Fibroblast of skin of scalp (primary cell): ENCODE results near the gene TRIM69.
"Not testable (repeated sequence)": the region's sequence is repeated elsewhere in the genome, so short reads cannot be mapped to it uniquely, and the experiment has no call there.

ENCODE experiments used
- DNase-seq: peaks from one replicate; pipeline ENCODE4 v3.0.0-alpha.2; 2013

The TRIM69 gene

DNA sequence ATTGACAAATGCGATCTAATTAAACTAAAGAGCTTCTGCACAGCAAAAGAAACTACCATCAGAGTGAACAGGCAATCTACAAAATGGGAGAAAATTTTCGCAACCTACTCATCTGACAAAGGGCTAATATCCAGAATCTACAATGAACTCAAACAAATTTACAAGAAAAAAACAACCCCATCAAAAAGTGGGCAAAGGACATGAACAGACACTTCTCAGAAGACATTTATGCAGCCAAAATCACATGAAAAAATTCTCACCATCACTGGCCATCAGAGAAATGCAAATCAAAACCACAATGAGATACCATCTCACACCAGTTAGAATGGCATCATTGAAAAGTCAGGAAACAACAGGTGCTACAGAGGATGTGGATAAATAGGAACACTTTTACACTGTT is 7.1 kb downstream of the TRIM69 start:
- not testable (repeated sequence) for DNase-seq

DNA sequence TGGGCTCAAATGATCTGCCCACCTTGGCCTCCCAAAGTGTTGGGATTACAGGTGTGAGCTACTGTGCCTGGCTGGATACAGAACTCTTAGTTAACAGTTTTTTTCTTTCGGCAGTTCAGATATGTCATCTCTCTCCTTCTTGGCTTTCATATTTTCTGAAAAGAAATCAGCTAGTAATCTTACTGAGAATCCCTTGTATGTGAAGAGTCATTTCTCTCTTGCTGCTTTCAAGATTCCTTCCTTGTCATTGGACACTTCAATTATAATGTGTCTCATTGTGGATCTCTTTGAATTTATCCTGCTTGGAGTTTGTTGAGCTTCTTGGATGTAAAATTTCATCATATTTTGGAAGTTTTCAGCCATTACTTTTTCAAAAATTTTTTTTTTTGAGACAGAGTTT is 17.0 kb downstream of the TRIM69 start:
- DNase-seq: no peak

DNA sequence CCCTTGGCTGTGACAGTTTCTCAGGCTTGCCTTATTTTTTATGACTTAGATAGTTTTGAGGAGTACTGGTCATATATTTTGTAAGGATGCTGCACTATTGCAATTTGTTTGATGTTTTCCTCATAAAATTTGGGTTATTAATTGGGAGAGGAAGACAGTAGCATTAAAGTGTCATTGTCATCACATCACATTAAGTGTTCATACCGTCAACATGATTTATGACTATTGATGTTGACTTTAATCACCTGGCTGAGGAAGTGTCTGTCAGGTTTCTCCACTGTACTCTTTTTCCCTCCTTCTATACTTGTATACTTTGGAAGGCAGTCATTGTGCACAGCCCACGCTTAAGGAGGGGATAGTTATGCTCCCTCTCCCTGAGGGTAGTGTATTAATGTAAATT is 26.9 kb downstream of the TRIM69 start:
- no peak for DNase-seq

DNA sequence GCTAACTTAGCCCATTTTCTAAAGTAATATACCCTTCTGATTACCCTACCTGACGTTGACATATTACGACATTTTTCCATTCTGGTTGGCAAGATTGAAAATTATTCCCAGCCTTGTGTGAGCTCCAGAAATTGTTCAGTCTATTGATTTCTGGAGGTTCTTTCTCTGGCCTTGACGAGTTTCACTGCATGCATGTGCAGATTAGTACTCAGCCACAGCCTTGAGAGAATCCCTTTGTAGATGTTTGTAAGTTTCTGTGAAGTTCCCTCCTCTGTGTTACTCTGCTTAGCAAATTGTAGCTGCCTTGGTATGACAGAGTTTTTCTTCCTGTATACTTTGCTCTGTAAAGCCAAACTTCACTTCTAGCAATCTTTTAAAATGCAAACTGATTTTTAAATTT is 27.5 kb downstream of the TRIM69 start:
- no peak for DNase-seq

DNA sequence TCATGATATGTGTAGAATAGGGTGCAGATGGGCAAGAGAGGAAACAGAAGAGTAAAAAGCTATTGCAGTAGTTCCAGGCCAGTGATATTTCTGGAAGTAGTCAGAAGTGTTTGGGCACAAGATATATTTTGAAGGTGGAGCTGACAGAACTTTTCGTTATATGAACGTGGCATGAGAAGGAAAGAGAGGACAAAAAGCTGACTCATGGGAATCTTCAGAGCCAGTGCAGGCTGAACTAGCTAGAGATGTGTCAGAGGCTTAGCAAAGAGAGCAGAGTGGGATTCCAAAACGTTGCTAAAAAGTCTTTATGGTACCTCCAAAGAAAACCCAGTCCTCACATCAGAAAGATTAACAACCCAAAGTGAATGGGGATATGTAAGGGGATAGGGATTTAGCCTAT is 28.7 kb downstream of the TRIM69 start:
- DNase-seq: no peak

DNA sequence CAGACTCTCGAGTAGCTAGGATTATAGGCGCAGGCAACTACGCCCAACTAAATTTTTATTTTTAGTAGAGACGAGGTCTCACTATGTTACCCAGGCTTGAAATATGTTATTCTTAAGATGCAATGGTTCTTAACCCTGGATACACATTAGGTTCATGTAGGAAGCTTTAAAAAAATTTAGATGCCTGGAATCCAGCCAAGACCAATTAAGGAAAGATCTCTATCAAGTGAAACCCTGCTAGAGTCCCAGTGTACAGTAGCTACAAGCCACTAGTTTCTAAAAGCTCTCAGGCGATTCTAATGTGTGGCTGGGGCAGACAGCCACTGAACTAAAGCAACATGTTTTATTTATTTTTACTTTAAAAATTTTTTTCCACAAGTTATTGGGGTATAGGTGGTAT is 33.2 kb downstream of the TRIM69 start:
- no peak for DNase-seq

DNA sequence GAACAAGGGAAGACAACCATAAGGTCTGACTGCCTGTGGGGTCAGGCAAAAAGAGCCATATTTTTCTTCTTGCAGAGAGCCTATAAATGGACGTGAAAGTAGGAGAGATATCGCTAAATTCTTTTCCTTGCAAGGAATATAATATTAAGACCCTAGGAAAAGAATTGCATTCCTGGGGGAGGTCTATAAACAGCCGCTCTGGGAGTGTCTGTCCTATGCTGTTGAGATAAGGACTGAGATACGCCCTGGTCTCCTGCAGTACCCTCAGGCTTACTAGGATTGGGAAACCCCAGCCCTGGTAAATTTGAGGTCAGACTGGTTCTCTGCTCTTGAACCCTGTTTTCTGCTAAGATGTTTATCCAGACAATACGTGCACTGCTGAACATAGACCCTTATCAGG is 34.4 kb downstream of the TRIM69 start:
- not testable (repeated sequence) for DNase-seq

DNA sequence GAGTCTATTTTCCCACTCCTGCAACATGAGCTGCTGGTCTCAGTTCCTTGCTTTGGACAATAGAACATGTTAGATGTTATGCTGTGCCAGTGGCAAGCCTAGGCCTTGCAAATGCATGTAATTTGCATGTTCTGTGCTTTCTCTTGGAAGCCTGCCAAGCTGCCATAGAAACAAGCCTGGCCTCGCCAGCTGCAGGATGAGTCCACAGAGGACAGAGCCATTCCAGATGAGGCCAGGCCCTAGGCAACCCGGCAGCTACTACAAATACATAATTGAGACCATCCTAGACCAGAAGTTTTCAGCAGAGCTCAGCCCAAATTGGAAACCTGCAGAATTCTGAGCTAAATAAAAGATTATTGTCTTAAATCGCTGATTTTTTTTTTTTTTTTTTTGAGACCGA is 39.6 kb downstream of the TRIM69 start:
- DNase-seq: peak; percentile 6

DNA sequence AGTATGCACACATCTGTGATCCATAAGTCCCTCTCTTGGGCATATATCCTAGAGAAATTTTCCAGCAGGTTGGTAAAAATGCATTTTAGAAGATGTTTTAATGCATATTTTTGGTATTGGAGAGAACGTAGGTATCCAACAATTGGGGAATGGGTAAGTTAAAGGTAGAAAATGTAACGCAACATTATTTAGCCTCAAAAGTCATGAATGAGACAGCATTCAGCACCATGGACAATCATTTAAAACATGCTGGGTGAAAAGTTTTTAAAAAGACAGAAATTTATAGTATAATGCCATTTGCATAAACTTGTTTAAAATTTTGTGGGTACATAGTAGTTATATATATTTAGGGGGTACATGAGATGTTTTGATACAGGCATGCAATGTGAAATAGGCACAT is 43.4 kb downstream of the TRIM69 start:
- DNase-seq: no peak

DNA sequence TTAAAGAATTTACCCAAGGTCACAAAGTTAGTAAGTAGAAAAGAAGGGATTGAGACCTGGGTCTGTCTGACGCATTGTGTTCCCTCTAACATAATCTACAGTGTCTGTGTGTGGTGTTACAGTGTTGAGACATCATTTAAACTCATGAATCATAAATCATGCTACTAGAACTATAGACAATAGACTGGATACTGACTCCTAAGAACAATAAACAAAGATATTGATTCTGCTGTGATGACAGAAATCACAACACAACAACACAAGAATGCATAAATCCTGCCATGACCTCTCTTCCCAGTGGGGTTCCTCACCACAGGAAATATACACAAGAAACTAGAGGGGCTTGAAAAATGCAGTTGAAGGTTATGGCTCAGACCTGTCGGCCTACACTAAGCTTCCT is 44.3 kb downstream of the TRIM69 start:
- no peak for DNase-seq

DNA sequence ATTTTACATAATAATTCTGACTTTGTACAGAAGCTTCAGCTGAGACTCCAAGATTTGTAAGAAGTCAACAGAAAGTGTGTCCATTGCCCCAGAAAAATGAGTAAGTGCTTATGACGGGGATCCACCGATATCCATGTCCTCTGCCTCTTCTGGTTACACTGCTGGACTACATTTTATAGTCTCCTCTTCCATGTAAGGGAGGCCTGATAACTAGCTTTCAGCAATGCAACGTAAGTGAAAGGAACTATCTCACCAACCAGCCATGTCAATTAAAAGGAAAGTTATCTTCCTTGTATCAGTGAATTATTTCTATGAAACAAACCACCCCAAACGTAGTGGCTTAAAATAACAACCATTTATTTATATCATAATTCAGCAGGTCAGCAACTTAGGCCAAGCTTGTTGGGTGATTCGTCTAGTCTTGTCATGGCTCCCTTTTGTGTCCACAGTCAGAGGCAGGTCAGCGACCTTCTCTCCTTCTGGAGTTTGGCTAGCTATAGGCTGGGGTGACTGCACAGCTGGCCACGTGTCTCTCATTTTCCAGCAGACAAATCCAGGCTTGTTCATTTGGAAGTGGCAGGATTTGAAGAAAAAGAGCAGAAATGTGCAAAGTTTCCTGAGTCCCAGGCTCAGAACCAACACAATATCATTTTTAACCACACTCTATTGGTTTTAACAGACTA is 44.9 kb downstream of the TRIM69 start:
- DNase-seq: no peak

DNA sequence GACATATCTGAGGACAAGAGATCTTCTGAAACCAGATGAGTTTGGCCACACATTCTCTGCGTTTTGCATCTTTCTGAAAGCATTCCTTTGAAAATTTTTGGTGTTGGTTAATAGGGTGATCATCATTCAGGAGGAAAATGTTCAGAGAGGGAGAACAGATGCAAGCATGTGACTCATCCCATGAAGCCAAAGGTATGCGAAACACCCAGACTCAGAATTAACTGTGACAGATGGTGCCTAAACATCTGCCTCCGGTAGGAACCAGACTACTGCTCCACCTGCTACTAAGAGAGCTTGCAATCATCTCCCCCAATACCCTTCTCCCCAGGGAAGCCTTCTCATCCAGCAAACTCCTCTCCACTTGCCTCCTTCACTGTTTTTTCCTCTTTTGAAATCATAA is 46.2 kb downstream of the TRIM69 start:
- peak; percentile 8 for DNase-seq

DNA sequence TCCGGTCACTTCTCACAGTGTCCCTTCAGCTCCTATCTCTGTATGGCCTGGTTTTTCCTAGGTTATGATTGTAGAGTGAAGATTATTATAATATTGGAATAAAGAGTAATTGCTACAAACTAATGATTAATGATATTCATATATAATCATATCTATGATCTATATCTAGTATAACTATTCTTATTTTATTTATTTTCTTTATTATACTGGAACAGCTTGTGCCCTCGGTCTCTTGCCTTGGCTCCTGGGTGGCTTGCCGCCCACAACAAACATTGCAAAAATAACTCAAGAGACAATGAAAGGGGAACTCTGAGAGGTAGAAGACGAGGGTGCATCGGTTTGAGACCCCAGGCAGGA is 48.6 kb downstream of the TRIM69 start:
- not testable (repeated sequence) for DNase-seq

DNA sequence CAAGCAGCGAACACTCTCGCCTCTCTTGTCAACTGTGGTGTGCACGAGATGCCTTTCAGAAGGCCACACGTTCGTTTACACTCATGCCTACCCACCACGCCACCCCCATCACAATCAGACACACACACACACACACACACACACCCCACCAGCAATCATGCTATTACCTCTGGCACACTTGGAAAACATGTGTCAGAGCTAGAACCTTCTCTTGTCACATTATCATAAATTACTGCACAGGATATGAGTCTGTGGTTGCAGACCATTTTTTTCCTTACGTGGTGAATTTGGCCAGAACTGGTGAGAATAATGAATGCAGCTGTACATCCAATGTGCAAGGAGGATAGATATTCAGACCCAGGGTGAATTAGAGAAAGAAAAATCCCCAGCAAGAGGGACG is 52.4 kb downstream of the TRIM69 start:
- no peak for DNase-seq

DNA sequence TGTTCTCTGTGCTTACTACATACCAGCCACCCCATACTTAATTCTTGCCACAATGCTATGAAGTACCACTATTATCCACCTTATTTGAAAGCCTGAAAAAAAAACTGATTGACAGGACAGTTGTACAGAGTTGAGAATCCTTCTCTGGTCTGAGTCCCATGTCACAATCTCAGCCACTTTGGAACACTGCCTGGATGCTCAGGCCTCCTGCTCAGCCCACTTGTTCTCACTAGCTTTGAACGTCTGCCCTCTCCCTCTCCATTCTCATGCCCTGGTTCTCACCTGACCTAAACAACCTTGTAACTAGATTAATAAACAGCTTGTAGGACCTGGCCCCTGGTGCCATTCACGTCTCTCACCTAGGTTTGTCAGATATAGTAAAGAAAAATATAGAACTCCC is 53.9 kb downstream of the TRIM69 start:
- no peak for DNase-seq

DNA sequence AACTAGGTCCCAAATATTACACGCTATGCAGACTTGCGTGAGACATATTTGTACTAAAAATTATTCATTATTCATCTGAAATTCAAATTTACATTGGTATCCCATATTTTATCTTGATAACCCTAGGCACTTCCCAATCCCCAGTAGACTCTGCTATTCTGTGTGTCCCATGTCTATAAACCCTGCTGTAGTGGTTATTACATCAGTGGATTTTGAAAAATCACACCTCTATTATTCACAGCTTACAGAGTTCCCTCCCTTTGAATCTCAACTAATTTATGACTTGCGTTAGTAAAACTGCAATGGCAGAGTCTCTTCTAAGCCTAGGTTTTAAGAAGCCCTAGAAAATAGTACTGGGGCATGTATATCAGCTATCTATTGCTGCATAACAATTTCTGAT is 54.3 kb downstream of the TRIM69 start:
- DNase-seq: no peak

DNA sequence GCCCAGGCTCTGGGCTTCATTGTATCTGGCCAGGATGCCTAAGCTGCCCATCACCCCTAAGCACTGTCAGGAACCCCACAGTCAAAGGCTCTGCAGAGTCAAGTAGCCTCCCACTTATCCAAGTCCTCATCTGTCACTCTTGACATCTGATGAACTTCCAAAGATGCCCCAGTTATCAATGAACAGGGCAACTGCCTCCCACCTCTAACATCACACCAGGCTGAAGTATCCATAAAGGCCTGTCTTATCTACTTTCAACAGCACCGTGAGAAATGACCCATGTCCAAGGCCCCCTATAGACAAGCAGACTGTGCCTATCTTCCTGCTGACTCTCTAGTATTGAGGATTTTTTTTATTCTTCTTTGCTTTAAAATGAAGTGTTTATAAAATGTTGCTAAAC is 56.4 kb downstream of the TRIM69 start:
- no peak for DNase-seq

DNA sequence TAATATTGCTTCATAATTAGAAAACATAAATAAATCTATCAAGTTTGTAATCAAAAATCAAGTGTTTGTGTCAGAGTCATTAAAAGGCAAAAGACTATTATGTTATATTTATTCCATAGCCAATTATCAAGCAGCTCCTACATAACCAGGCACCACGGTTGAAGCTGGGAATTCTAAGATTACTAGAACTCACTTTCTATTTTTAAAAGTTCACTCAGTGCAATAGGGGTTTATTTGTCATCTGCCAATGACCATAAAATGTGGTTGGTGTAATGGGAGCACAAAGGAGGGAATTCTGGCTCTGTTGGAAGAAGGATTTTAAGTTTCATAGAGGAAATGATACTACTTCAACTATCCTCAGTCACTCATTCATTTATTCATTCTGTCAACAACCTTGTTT is 57.7 kb downstream of the TRIM69 start:
- DNase-seq: no peak

DNA sequence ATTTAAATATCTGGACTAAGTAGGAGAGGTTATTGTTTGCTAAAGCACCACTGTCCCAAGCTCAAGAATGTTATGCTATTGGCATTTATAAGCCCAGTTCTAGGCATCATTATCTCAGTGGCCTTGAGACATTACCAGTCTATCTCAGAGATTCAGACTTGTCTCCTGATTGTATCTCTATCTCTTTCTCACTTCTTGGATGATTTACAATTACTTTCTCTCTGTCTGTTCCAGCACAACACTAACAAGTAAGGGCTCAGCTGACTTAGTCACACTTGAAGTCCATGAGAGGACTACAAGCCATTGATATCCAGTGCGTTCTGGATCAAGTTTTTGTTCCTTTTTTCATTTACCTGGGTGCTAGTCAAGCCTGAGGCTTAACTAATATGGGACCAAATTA is 60.2 kb downstream of the TRIM69 start:
- DNase-seq: no peak

DNA sequence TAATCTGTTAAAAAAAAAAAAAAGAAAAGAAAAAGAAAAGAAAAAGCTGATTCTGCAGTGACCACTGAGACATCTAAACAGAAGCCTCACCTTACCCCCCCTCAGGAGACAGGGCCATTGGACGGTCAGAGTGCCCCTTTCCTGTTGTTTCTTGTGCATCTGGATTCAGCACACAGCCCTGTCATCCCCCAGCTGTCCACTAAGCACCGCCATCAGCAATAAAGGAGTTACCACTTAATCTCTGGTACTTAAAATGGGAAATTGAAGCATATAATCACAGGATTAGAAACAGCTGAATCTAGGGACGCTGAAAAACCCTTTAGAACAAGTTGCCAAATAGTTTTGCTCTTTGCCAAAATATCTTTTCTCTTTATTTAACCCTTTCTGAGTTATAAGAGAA is 62.5 kb downstream of the TRIM69 start:
- DNase-seq: no peak

DNA sequence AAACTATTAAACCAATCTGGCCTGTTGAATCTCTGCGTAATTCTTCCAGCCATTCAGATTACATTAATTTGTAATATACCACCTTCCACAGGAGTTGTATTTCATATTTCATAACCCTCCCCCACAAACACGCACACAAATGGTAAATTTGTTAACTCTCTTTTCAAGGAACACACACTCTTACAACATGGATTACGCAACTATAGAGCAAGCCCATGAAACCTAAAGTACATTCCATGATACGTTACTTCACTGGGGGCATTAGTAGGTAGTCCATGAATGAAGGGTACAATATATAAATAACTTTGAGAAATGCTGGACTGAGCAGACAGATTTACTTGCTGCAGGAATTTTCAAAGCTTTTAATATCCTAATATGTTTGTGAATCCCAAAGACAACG is 65.0 kb downstream of the TRIM69 start:
- DNase-seq: no peak

DNA sequence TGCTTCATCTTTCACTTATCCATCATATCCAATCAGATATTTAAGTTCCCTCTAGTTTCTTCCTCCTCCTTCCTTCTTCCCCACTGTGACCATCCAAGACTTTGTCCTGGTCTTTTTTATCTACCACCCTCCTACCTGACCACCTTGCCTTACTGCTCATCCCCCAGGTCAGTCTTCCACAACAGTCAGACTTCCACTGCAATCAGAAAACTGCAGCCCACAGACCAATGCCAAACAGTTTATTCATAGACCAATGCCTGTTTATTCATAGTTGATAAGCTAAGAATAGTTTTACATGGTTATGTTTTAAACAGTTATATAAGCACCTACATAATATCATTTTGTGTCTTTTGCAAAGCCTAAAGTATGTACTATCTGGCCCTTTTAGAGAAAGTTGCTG is 65.5 kb downstream of the TRIM69 start:
- no peak for DNase-seq

DNA sequence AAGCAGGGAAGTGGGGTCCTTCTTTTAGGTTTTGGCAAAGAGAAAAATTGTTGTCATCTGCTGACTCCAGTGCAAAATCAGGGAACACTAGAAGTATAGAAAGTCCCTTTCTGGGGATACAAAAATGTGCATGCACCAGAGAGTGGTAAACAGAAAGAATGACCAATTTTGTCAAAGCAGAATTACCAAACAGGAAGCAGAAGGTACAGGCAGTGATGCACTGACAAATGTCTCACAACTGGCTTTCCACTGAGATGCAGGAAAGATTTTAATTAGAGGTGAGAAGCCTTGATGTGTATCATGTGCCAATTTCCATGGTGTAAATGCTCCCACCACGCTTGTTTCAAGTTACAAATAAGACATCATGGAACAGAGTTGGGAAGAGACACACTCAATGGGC is 66.0 kb downstream of the TRIM69 start:
- no peak for DNase-seq

DNA sequence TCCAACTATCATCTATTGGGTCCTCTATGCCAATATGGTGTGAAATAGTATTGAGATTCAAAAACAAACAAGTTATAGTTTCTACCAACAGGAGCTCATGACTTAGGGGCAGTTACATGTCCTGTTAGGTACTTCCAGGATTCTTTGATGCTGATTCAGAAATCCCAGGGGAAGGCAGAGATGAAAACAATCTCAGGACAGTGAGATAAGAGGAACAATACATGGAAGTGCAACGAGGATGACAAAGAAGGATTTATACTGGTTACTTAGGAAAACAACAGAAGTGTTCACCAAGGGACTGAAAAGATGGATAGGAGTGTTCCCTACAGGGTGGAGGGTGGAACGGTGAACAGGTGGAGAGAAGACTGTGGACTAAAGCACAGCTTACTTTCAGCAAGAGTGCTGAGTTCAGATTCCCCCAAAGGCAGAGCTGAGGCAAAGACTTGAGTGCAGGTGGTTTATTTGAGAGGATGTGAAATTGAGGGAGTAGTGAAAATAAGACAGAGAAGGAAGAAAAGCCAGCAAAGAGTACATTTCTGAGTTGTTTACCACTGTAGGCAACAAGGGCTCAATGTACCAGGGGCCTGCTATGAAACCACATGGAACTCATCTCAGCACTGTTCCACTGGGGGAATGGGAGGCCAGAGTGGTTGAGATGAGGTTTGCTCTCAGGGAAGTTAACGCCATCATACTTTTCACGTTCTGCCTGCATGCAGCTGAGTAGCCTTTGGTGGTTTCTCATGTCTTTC is 68.1 kb downstream of the TRIM69 start:
- no peak for DNase-seq

DNA sequence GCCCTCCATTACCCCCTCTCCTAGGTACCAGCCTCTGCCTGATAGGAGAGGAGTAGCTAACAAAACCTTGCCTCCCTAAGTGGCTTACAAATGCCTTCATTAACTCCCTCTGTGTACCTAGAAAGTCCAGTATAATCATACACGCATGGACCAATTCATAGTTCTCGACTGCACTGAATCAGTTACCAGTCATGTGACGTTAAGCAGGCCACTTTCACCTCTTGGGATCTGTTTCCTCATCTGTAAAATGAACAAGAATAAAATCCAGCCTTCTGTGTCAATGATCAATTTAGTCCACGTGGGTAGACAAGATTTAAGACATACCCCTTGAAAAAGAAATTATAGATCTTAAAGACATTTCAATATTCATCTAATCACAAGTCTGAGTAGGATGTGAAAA is 72.2 kb downstream of the TRIM69 start:
- no peak for DNase-seq
